Measurements from ENCODE around the gene STK24. TPM values are rescaled to one million over a fixed set of nuclear protein-coding genes. Genes with fewer than 3 reads are reported as not detected.

STK24 gene
- total RNA-seq, 5 donors from 2014 or later (not counting 1 experiment from before 2014, with no cell fraction given) = 92.1 to 143 (median 113) TPM

- Histone ChIP-seq H3K27me3 (replicated peaks in 1 of 2; ENCODE audit: control insufficient read depth in 2 of 2, extremely low read depth in 1 of 2, insufficient read depth in 2 of 2, low read length in 1 of 2) (no peaks in the 10 kb centered on the region), H3K9me3 (no peaks in the 10 kb centered on the region), H3K27ac (ENCODE audit: low read length) (peak overlapping the region; percentile 81), H3K36me3 (ENCODE audit: control insufficient read depth in 2 of 2, extremely low read depth in 1 of 2, insufficient read depth in 1 of 2, low read length in 1 of 2) (no peaks in the 10 kb centered on the region), H3K4me3 (ENCODE audit: control insufficient read depth in 1 of 2, extremely low read depth in 1 of 2, low read length in 1 of 2) (peak overlapping the region in 1 of 2 donors; percentile 52), H3K4me1 (ENCODE audit: control insufficient read depth in 1 of 2, extremely low read depth in 1 of 2, insufficient read depth in 2 of 2, low read length in 2 of 2) (peaks cover 43 to 85% of the 10 kb centered on the region in 2 experiments)
- ATAC-seq (replicated peaks in 1 of 4) = peak in 2 of 4 experiments; percentile 16 to 23
- Mint-ChIP-seq H3K9me3 (no peaks in the 10 kb centered on the region), H3K27ac (peak overlapping the region; percentile 97 to 98), H3K36me3 (peaks cover 12% of the 10 kb centered on the region), H3K27me3 (no peaks in the 10 kb centered on the region), H3K4me3 (peak overlapping the region; percentile 86 to 93 (median 86)), H3K4me1 (peaks cover 91 to 94% (median 93%) of the 10 kb centered on the region in 3 donors)
- DNase-seq = peak in 1 of 35 experiments; percentile 37
- POLR2A ChIA-PET = interaction anchor here (0.5 to 1.3 kb wide), 3 partner anchors 9 to 505 kb away, joined by 3 to 4 read pairs (median 3); no protein-coding TSS in a partner anchor
- CTCF ChIA-PET = interaction anchor here in 1 of 2 donors (0.5 kb wide), 1 partner anchor 24 kb away, joined by 5 read pairs; no protein-coding TSS in a partner anchor
- 11% methylated on average over 3 of the region's 9 CpGs for WGBS (ENCODE audit: insufficient coverage)
Measured at GRCh38 chr13:98564204-98564603, 12.7 kb downstream of the STK24 start.

DNA sequence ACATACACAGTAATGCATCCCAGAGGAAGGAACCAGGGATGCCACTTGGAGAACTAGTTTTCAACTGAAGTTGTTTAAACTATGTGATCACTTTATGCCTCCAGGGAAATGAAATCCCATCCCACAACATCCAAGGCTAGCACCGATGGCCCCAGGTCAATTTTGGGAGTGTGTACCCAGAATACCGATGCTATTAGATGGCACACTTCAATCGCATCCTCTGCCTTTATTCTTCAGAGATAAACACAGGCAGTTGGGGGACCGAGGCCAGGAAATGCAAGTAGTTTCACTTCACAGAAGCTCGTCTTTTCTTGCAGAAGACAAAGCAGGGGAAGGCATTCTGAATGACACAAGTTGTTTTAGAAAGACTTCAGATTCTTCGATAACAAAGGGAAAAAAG is 13.8 kb downstream of the STK24 start:
- Histone ChIP-seq H3K9me3 (no peaks in the 10 kb centered on the region), H3K36me3 (ENCODE audit: control insufficient read depth in 2 of 2, extremely low read depth in 1 of 2, insufficient read depth in 1 of 2, low read length in 1 of 2) (no peaks in the 10 kb centered on the region), H3K4me3 (ENCODE audit: control insufficient read depth in 1 of 2, extremely low read depth in 1 of 2, low read length in 1 of 2) (peak overlapping the region; percentile 52 to 58), H3K27ac (ENCODE audit: low read length) (peak overlapping the region; percentile 81), H3K27me3 (replicated peaks in 1 of 2; ENCODE audit: control insufficient read depth in 2 of 2, extremely low read depth in 1 of 2, insufficient read depth in 2 of 2, low read length in 1 of 2) (no peaks in the 10 kb centered on the region), H3K4me1 (ENCODE audit: control insufficient read depth in 1 of 2, extremely low read depth in 1 of 2, insufficient read depth in 2 of 2, low read length in 2 of 2) (peaks cover 41 to 84% of the 10 kb centered on the region in 2 experiments)
- ChIA-PET POLR2A (interaction anchor here (0.6 to 0.7 kb wide), 3 partner anchors 17 to 761 kb away, joined by 3 to 8 read pairs (median 7); no protein-coding TSS in a partner anchor), CTCF (interaction anchor here in 1 of 2 donors (0.7 to 1.0 kb wide), 3 partner anchors 21 to 113 kb away, joined by 3 to 5 read pairs (median 3); no protein-coding TSS in a partner anchor)
- peak in 31 of 35 experiments; percentile 22 to 69 (median 48) for DNase-seq
- WGBS (ENCODE audit: insufficient coverage) = 0% methylated on average over 2 of the region's 6 CpGs
- Mint-ChIP-seq H3K9me3 (no peaks in the 10 kb centered on the region), H3K27me3 (no peaks in the 10 kb centered on the region), H3K36me3 (peaks cover 10% of the 10 kb centered on the region), H3K4me3 (peak overlapping the region; percentile 86 to 93 (median 86)), H3K4me1 (peaks cover 88 to 91% (median 91%) of the 10 kb centered on the region in 3 donors), H3K27ac (peak overlapping the region; percentile 97 to 98)
- ATAC-seq (replicated peaks in 1 of 4) = peak; percentile 76 to 82 (median 80)

GRCh38 chr13:98559169-98559568 is 17.7 kb downstream of the STK24 start:
- Mint-ChIP-seq H3K4me3 (peak overlapping the region in 1 of 3 donors; percentile 56), H3K27me3 (no peaks in the 10 kb centered on the region), H3K4me1 (peaks cover 84 to 87% (median 85%) of the 10 kb centered on the region in 3 donors), H3K27ac (peak overlapping the region; percentile 47 to 59), H3K9me3 (no peaks in the 10 kb centered on the region), H3K36me3 (peaks cover 10% of the 10 kb centered on the region)
- no peak overlapping the region for H3K4me3 ChIP-seq (ENCODE audit: control insufficient read depth in 1 of 2, extremely low read depth in 1 of 2, low read length in 1 of 2)
- WGBS (ENCODE audit: insufficient coverage) = 88% methylated on average over 1 of the region's 7 CpGs
- H3K4me1 ChIP-seq (ENCODE audit: control insufficient read depth in 1 of 2, extremely low read depth in 1 of 2, insufficient read depth in 2 of 2, low read length in 2 of 2) = peaks cover 37 to 80% of the 10 kb centered on the region in 2 experiments
- H3K27me3 ChIP-seq (replicated peaks in 1 of 2; ENCODE audit: control insufficient read depth in 2 of 2, extremely low read depth in 1 of 2, insufficient read depth in 2 of 2, low read length in 1 of 2) = no peaks in the 10 kb centered on the region
- no peak for ATAC-seq (replicated peaks in 1 of 4)
- CTCF ChIA-PET = no interaction called here
- no peak for DNase-seq
- H3K9me3 ChIP-seq = no peaks in the 10 kb centered on the region
- H3K27ac ChIP-seq (ENCODE audit: low read length) = no peak overlapping the region
- POLR2A ChIA-PET = interaction anchor here in 1 of 2 donors (0.6 kb wide), 1 partner anchor 69 kb away, joined by 4 read pairs; no protein-coding TSS in a partner anchor
- H3K36me3 ChIP-seq (ENCODE audit: control insufficient read depth in 2 of 2, extremely low read depth in 1 of 2, insufficient read depth in 1 of 2, low read length in 1 of 2) = no peaks in the 10 kb centered on the region

DNA sequence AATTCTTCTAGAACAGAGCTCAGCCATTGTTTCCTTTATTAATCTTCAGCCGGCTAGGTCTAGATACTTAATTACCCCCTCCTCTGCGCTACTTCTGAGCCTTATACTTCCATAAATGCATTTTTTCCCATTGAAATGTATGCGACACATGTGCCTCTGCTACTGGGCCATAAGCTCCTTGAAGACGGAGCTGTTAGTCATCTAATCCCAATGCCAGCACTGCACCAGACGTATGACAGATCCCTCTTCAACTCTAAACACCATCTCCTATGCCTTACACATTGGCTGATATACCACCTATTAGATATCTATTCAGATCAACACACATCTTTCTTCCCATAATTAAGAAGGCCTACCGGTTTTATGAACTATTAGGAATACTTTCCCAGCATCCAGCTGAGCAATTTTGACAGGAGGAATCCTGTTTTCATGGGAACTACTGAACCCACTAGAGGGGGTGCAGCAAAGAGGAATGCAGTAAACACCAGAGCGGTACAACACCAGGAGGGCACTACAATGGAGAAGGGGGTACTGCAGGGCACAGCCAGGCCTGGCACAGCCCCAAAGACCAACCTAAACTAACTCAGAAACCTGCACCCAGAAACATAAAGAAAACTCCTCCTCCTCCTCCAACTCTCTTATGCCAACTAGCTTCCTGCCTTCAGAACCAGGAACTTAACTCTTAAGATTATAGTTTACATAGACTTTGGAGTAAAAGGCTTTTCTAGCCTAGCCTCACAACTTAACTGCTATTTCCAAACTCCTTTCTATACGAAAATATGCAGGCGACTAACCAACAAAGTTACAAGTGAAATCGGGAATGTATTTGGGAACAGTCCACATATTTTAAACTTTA is 18.7 kb downstream of the STK24 start:
- WGBS (ENCODE audit: insufficient coverage) = 82% methylated on average over 6 of the region's 10 CpGs
- DNase-seq (no peak), ATAC-seq (replicated peaks in 1 of 4) (no peak)
- H3K36me3 ChIP-seq (ENCODE audit: control insufficient read depth in 2 of 2, extremely low read depth in 1 of 2, insufficient read depth in 1 of 2, low read length in 1 of 2) = no peaks in the 10 kb centered on the region
- ChIA-PET CTCF (interaction anchor here in 1 of 2 donors (1.4 kb wide), 1 partner anchor 113 kb away, joined by 4 read pairs; no protein-coding TSS in a partner anchor), POLR2A (interaction anchor here in 1 of 2 donors (0.7 kb wide), 1 partner anchor 14 kb away, joined by 3 read pairs; no protein-coding TSS in a partner anchor)
- H3K4me3 ChIP-seq (ENCODE audit: control insufficient read depth in 1 of 2, extremely low read depth in 1 of 2, low read length in 1 of 2) = no peak overlapping the region
- Mint-ChIP-seq H3K4me1 (peaks cover 86 to 87% (median 87%) of the 10 kb centered on the region in 3 donors), H3K36me3 (peaks cover 10% of the 10 kb centered on the region), H3K27me3 (no peaks in the 10 kb centered on the region), H3K27ac (peak overlapping the region; percentile 75 to 80), H3K9me3 (no peaks in the 10 kb centered on the region), H3K4me3 (peak overlapping the region; percentile 26 to 78 (median 50))
- H3K27me3 ChIP-seq (replicated peaks in 1 of 2; ENCODE audit: control insufficient read depth in 2 of 2, extremely low read depth in 1 of 2, insufficient read depth in 2 of 2, low read length in 1 of 2) = no peaks in the 10 kb centered on the region
- peaks cover 35 to 86% of the 10 kb centered on the region in 2 experiments for H3K4me1 ChIP-seq (ENCODE audit: control insufficient read depth in 1 of 2, extremely low read depth in 1 of 2, insufficient read depth in 2 of 2, low read length in 2 of 2)
- H3K27ac ChIP-seq (ENCODE audit: low read length) = no peak overlapping the region
- H3K9me3 ChIP-seq = no peaks in the 10 kb centered on the region

DNA sequence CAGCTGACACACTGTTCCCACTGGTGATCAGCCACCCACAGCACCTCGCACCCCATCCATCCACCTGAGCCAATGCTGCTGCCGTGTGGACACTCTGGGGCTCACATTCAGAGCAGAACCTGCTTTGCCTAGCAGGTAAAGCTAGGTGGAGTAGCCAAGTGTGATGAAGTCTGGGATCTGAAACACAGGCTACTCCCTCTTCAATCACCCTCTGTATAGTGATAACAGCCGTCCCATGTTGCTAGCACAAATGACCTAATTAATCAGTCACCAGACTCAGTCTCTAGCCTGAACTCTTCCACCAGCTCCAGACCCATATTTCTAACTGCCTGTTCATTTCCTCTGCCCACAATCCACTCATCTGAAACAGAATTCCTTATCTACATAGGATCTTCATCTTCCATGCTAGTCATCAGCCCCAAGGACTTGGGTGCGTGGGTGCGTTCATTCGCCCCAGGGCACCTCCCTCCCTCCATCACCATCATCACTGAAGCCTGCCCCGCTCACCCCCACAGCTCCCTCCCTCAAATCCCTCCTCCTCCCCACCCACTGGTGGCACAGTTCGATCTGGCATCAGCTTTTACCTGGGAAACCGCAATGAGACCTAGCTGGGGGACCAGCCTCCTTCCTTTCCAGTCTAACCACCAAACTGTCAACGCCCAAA is 19.8 kb downstream of the STK24 start:
- H3K4me1 Mint-ChIP-seq = peaks cover 84 to 87% (median 87%) of the 10 kb centered on the region in 3 donors
- H3K27me3 Mint-ChIP-seq = no peaks in the 10 kb centered on the region
- Histone ChIP-seq H3K4me1 (ENCODE audit: control insufficient read depth in 1 of 2, extremely low read depth in 1 of 2, insufficient read depth in 2 of 2, low read length in 2 of 2) (peaks cover 29 to 86% of the 10 kb centered on the region in 2 experiments), H3K4me3 (ENCODE audit: control insufficient read depth in 1 of 2, extremely low read depth in 1 of 2, low read length in 1 of 2) (no peak overlapping the region), H3K36me3 (ENCODE audit: control insufficient read depth in 2 of 2, extremely low read depth in 1 of 2, insufficient read depth in 1 of 2, low read length in 1 of 2) (peaks cover 0 to 2% of the 10 kb centered on the region in 2 donors), H3K27me3 (replicated peaks in 1 of 2; ENCODE audit: control insufficient read depth in 2 of 2, extremely low read depth in 1 of 2, insufficient read depth in 2 of 2, low read length in 1 of 2) (no peaks in the 10 kb centered on the region), H3K9me3 (no peaks in the 10 kb centered on the region), H3K27ac (ENCODE audit: low read length) (peak overlapping the region; percentile 1)
- H3K36me3 Mint-ChIP-seq = peaks cover 10% of the 10 kb centered on the region
- 48% methylated on average over 5 of the region's 10 CpGs for WGBS (ENCODE audit: insufficient coverage)
- peak overlapping the region; percentile 26 to 78 (median 50) for H3K4me3 Mint-ChIP-seq
- ChIA-PET POLR2A (interaction anchor here in 1 of 2 donors (0.7 kb wide), 1 partner anchor 15 kb away, joined by 3 read pairs; no protein-coding TSS in a partner anchor), CTCF (interaction anchor here (1.1 to 1.4 kb wide), 3 partner anchors 30 to 112 kb away, joined by 3 to 4 read pairs (median 3); no protein-coding TSS in a partner anchor)
- peak overlapping the region; percentile 75 to 80 for H3K27ac Mint-ChIP-seq
- DNase-seq (peak in 1 of 35 experiments; percentile 44), ATAC-seq (replicated peaks in 1 of 4) (peak; percentile 38 to 69 (median 51))
- H3K9me3 Mint-ChIP-seq = no peaks in the 10 kb centered on the region
